ENCODE measurements around the gene UBL4A. TPM values are rescaled to one million over a fixed set of nuclear protein-coding genes. Genes with fewer than 3 reads are reported as not detected.

The UBL4A gene
- total RNA-seq, 1 donor from 2014 or later, result 35.0 TPM

DNA sequence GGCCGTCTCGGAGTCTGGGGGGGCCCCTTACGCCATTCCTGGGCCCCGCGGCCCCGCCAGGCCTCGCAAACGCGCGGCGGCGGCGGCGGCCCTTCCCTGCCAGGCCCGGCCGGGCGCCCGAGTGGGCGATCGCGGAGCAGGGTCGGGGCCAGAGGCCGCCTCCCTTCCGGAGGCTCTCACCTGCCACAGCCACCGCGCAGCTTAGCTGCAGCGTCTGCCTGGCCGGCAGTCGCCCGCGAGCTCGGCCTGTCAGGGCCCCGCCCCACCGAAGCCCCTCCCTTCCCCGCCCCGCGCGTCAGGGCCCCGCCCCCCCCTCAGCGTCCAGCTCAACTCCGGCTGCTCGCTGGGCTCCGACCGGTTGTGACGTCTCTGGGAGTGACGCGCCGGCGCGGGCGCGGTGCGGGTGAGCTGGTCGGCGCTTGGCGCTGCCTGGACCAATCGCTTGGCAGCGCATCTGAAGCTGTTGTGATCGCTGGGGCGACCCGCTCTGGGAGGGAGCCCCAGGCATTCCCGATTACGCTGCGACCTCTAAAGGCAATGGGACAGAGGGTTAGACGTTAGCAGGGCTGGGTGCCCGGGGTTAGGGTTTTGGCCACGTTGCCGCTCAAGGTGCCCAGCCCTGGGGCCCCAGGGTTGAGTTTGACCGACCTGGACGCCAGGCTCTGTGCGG lies 4.1 kb upstream of the UBL4A start, which contains the start of gene SLC10A3:
TSS of gene SLC10A3 (minus strand) at position 216 of the 670 bp plus-strand sequence. CDS start 1,689 bp downstream, outside the sequence.
- H3K9me3 ChIP-seq (ENCODE audit: control insufficient read depth in 3 of 3, low read length in 3 of 3), result no peaks in the 10 kb centered on the region
- H3K9ac ChIP-seq (ENCODE audit: low read depth in 1 of 3, low read length in 3 of 3), result peak within 1 kb of the TSS; percentile 81 to 88 (median 82)
- H3K27me3 ChIP-seq (ENCODE audit: control insufficient read depth in 3 of 3, insufficient read depth in 3 of 3, low read length in 3 of 3), result no peaks in the 10 kb centered on the region
- H3K4me1 ChIP-seq (ENCODE audit: control insufficient read depth in 3 of 3, insufficient read depth in 3 of 3, low read length in 3 of 3), result peaks cover 7 to 22% (median 16%) of the 10 kb centered on the region in 3 donors
- peaks cover 0 to 5% (median 4%) of the 10 kb centered on the region in 3 donors for H3K36me3 ChIP-seq (ENCODE audit: control insufficient read depth in 3 of 3, insufficient read depth in 3 of 3, low read length in 3 of 3)
- H3K4me3 ChIP-seq (ENCODE audit: low read length in 3 of 3), result peak within 1 kb of the TSS; percentile 70 to 81 (median 79)
- peak within 1 kb of the TSS; percentile 92 for H3K27ac ChIP-seq (ENCODE audit: low read depth, low read length)

DNA sequence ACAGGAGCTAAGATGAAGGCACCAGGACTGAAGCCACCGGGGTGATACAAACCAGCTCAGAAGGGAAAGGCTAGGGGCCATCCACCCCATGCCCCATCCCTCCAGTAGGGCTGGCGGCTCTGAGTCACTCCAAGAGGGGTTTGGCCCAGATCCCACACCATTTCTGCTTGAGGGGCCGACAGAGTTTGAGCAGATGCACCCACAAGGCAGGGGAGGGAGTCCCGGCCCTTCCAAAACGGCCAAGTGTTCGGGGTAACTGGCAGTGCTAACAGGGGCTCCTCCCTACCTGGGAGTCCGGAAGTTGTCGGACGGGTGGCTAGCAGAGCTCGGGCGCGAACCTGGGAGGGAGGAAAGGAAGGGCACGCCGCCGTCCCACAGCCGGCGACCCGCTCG lies 3.6 kb upstream of the UBL4A start:
- peak overlapping the region; percentile 92 for H3K27ac ChIP-seq (ENCODE audit: low read depth, low read length)
- H3K4me3 ChIP-seq (ENCODE audit: low read length in 3 of 3), result peak overlapping the region; percentile 70 to 73 (median 73)
- H3K4me1 ChIP-seq (ENCODE audit: control insufficient read depth in 3 of 3, insufficient read depth in 3 of 3, low read length in 3 of 3), result peaks cover 13 to 27% (median 22%) of the 10 kb centered on the region in 3 donors
- H3K9ac ChIP-seq (ENCODE audit: low read depth in 1 of 3, low read length in 3 of 3), result peak overlapping the region; percentile 80 to 88 (median 82)
- no peaks in the 10 kb centered on the region for H3K9me3 ChIP-seq (ENCODE audit: control insufficient read depth in 3 of 3, low read length in 3 of 3)
- H3K27me3 ChIP-seq (ENCODE audit: control insufficient read depth in 3 of 3, insufficient read depth in 3 of 3, low read length in 3 of 3), result no peaks in the 10 kb centered on the region
- peaks cover 3 to 5% (median 4%) of the 10 kb centered on the region in 3 donors for H3K36me3 ChIP-seq (ENCODE audit: control insufficient read depth in 3 of 3, insufficient read depth in 3 of 3, low read length in 3 of 3)

- Histone ChIP-seq H3K36me3 (ENCODE audit: control insufficient read depth in 3 of 3, insufficient read depth in 3 of 3, low read length in 3 of 3) (peaks cover 8 to 10% (median 8%) of the 10 kb centered on the region in 3 donors), H3K9ac (ENCODE audit: low read depth in 1 of 3, low read length in 3 of 3) (peak overlapping the region; percentile 80 to 88 (median 82)), H3K27me3 (ENCODE audit: control insufficient read depth in 3 of 3, insufficient read depth in 3 of 3, low read length in 3 of 3) (no peaks in the 10 kb centered on the region), H3K27ac (ENCODE audit: low read depth, low read length) (peak overlapping the region; percentile 92), H3K9me3 (ENCODE audit: control insufficient read depth in 3 of 3, low read length in 3 of 3) (no peaks in the 10 kb centered on the region), H3K4me1 (ENCODE audit: control insufficient read depth in 3 of 3, insufficient read depth in 3 of 3, low read length in 3 of 3) (peaks cover 17 to 35% (median 30%) of the 10 kb centered on the region in 3 donors), H3K4me3 (ENCODE audit: low read length in 3 of 3) (peak overlapping the region; percentile 70 to 73 (median 73))
These were observed 2.8 kb upstream of the UBL4A start for GRCh38 chrX:154489182-154489581.

GRCh38 chrX:154488336-154489075 lies 2.1 kb upstream of the UBL4A start:
- H3K27me3 ChIP-seq (ENCODE audit: control insufficient read depth in 3 of 3, insufficient read depth in 3 of 3, low read length in 3 of 3), result no peaks in the 10 kb centered on the region
- peaks cover 17 to 42% (median 36%) of the 10 kb centered on the region in 3 donors for H3K4me1 ChIP-seq (ENCODE audit: control insufficient read depth in 3 of 3, insufficient read depth in 3 of 3, low read length in 3 of 3)
- H3K27ac ChIP-seq (ENCODE audit: low read depth, low read length), result no peak overlapping the region
- peak overlapping the region in 1 of 3 donors; percentile 82 for H3K9ac ChIP-seq (ENCODE audit: low read depth in 1 of 3, low read length in 3 of 3)
- peaks cover 8 to 13% (median 8%) of the 10 kb centered on the region in 3 donors for H3K36me3 ChIP-seq (ENCODE audit: control insufficient read depth in 3 of 3, insufficient read depth in 3 of 3, low read length in 3 of 3)
- H3K9me3 ChIP-seq (ENCODE audit: control insufficient read depth in 3 of 3, low read length in 3 of 3), result no peaks in the 10 kb centered on the region
- H3K4me3 ChIP-seq (ENCODE audit: low read length in 3 of 3), result no peak overlapping the region

GRCh38 chrX:154487518-154488290 lies 1.3 kb upstream of the UBL4A start:
- Histone ChIP-seq H3K27ac (ENCODE audit: low read depth, low read length) (no peak overlapping the region), H3K36me3 (ENCODE audit: control insufficient read depth in 3 of 3, insufficient read depth in 3 of 3, low read length in 3 of 3) (peaks cover 8 to 14% (median 8%) of the 10 kb centered on the region in 3 donors), H3K4me3 (ENCODE audit: low read length in 3 of 3) (no peak overlapping the region), H3K4me1 (ENCODE audit: control insufficient read depth in 3 of 3, insufficient read depth in 3 of 3, low read length in 3 of 3) (peaks cover 17 to 45% (median 34%) of the 10 kb centered on the region in 3 donors), H3K9ac (ENCODE audit: low read depth in 1 of 3, low read length in 3 of 3) (no peak overlapping the region), H3K9me3 (ENCODE audit: control insufficient read depth in 3 of 3, low read length in 3 of 3) (no peaks in the 10 kb centered on the region), H3K27me3 (ENCODE audit: control insufficient read depth in 3 of 3, insufficient read depth in 3 of 3, low read length in 3 of 3) (no peaks in the 10 kb centered on the region)

DNA sequence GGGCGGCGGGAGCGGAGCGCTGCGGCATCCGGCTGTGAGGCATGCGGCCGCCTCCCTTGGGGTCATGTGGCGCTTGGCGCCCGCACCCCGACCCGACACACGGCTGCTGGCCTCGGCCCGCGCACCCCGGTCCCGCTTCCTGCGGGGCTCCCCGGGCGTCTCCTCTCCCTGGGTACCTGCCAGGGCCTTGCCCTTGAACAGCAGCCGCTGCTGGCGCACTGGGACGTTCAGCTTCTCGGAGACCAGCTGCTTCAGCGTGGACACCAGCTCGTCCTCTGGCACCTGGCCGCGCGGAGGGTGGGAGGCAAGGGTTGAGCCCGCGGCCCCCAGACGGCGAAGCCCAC lies 391 bp downstream of the UBL4A start:
- peak overlapping the region; percentile 38 to 70 (median 69) for H3K4me3 ChIP-seq (ENCODE audit: low read length in 3 of 3)
- H3K4me1 ChIP-seq (ENCODE audit: control insufficient read depth in 3 of 3, insufficient read depth in 3 of 3, low read length in 3 of 3), result peaks cover 17 to 50% (median 34%) of the 10 kb centered on the region in 3 donors
- peak overlapping the region; percentile 65 to 87 (median 74) for H3K9ac ChIP-seq (ENCODE audit: low read depth in 1 of 3, low read length in 3 of 3)

DNA sequence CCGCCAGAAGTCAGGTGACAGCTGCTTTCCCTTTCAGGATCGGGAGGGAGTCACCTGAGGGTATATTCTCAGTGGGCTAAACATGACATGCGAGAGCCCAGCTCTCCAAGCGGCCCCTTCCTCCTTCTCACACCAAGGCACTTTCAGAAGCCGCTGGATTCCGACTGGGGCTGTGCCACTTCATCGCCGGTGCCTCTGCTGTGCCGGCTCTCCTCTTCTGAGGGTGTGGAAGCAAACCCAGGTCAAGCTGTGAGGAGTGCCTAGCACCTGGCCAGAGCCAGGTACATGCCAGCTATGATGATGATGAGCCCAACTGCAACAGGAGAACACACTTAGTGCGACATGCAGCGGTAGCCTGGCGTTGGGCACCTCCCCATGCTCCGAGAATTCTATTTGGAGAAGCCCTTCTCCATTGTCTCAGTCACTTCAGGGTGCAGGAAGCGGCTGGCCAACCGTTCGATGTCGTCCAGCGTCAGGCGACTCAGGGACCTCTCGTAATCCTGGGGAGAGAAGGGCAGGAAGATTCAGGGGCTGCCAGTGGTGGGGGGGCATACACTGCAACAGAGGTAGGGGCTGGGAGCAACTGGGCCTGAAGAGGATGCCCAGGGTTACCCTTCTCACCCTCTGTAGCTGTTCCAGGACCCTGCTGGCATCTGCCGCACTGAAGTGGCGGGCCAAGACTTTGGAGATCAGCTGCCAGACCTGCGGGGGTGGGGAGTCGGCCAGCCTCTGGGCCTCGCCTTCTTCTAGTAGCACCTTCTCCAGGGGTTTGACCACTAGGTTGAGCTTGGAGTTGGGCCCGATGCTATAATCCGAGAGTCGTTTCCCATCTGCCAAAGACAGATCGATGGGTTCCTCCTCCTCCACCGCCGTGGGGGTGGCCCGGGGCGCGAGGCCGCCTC lies 1.0 kb downstream of the UBL4A start:
- Histone ChIP-seq H3K27ac (ENCODE audit: low read depth, low read length) (peak overlapping the region; percentile 66), H3K4me3 (ENCODE audit: low read length in 3 of 3) (peak overlapping the region; percentile 48 to 70 (median 69)), H3K36me3 (ENCODE audit: control insufficient read depth in 3 of 3, insufficient read depth in 3 of 3, low read length in 3 of 3) (peaks cover 8 to 14% (median 8%) of the 10 kb centered on the region in 3 donors), H3K9me3 (ENCODE audit: control insufficient read depth in 3 of 3, low read length in 3 of 3) (no peaks in the 10 kb centered on the region), H3K27me3 (ENCODE audit: control insufficient read depth in 3 of 3, insufficient read depth in 3 of 3, low read length in 3 of 3) (no peaks in the 10 kb centered on the region), H3K9ac (ENCODE audit: low read depth in 1 of 3, low read length in 3 of 3) (peak overlapping the region; percentile 65 to 87 (median 74)), H3K4me1 (ENCODE audit: control insufficient read depth in 3 of 3, insufficient read depth in 3 of 3, low read length in 3 of 3) (peaks cover 17 to 50% (median 34%) of the 10 kb centered on the region in 3 donors)

More for the DNA sequence above, 391 bp downstream of the UBL4A start:
- H3K9me3 ChIP-seq (ENCODE audit: control insufficient read depth in 3 of 3, low read length in 3 of 3), result no peaks in the 10 kb centered on the region
- no peaks in the 10 kb centered on the region for H3K27me3 ChIP-seq (ENCODE audit: control insufficient read depth in 3 of 3, insufficient read depth in 3 of 3, low read length in 3 of 3)
- peaks cover 8 to 14% (median 8%) of the 10 kb centered on the region in 3 donors for H3K36me3 ChIP-seq (ENCODE audit: control insufficient read depth in 3 of 3, insufficient read depth in 3 of 3, low read length in 3 of 3)
- H3K27ac ChIP-seq (ENCODE audit: low read depth, low read length), result peak overlapping the region; percentile 66

GRCh38 chrX:154484255-154485149 lies 1.9 kb downstream of the UBL4A start:
- Histone ChIP-seq H3K27me3 (ENCODE audit: control insufficient read depth in 3 of 3, insufficient read depth in 3 of 3, low read length in 3 of 3) (no peaks in the 10 kb centered on the region), H3K4me3 (ENCODE audit: low read length in 3 of 3) (peak overlapping the region in 2 of 3 donors; percentile 29 to 36), H3K9ac (ENCODE audit: low read depth in 1 of 3, low read length in 3 of 3) (peak overlapping the region in 2 of 3 donors; percentile 65 to 87), H3K4me1 (ENCODE audit: control insufficient read depth in 3 of 3, insufficient read depth in 3 of 3, low read length in 3 of 3) (peaks cover 14 to 46% (median 29%) of the 10 kb centered on the region in 3 donors), H3K9me3 (ENCODE audit: control insufficient read depth in 3 of 3, low read length in 3 of 3) (no peaks in the 10 kb centered on the region), H3K36me3 (ENCODE audit: control insufficient read depth in 3 of 3, insufficient read depth in 3 of 3, low read length in 3 of 3) (peaks cover 8 to 14% (median 8%) of the 10 kb centered on the region in 3 donors), H3K27ac (ENCODE audit: low read depth, low read length) (peak overlapping the region; percentile 66)

Data from skeletal muscle tissue (tissue), 4 donors.